ENCODE results near the gene BTN3A1. TPM values are rescaled to one million over a fixed set of nuclear protein-coding genes. Genes with fewer than 3 reads are reported as not detected.

BTN3A1 gene
- polyA plus RNA-seq (31.3 and 38.2 TPM in 2 replicates), polyA minus RNA-seq (23.9 and 32.6 TPM in 2 replicates)

GRCh38 chr6:26401987-26402658 lies at the start of gene BTN3A1:
Gene BTN3A1, plus strand, starts transcription at chr6:26402275. Its CDS starts 3,289 bp downstream, at chr6:26405564.
- H3K27ac ChIP-seq (ENCODE audit: low read length), result peak within 1 kb of the TSS; percentile 72

GRCh38 chr6:26352315-26352714 lies 49.8 kb upstream of the BTN3A1 start:
- no peak overlapping the region for H3K9ac ChIP-seq (ENCODE audit: low read length)
- H3K79me2 ChIP-seq (replicated peaks; ENCODE audit: insufficient read depth, low read length), result no peaks in the 10 kb centered on the region
- no peaks in the 10 kb centered on the region for H3K9me3 ChIP-seq (ENCODE audit: low read length)
- no peak overlapping the region for H3K4me2 ChIP-seq (ENCODE audit: low read length)
- H3K27me3 ChIP-seq (ENCODE audit: insufficient read depth, low read depth, low read length), result no peaks in the 10 kb centered on the region
- no peaks in the 10 kb centered on the region for H4K20me1 ChIP-seq (ENCODE audit: insufficient read depth)
- H3K4me3 ChIP-seq (ENCODE audit: low read length), result no peak overlapping the region
- no peak overlapping the region for H2AFZ ChIP-seq (ENCODE audit: low read depth, low read length)
- H3K27ac ChIP-seq (ENCODE audit: low read length), result no peak overlapping the region
- H3F3A ChIP-seq (ENCODE audit: insufficient read depth, low read length, poor library complexity, severe bottlenecking), result no peaks in the 10 kb centered on the region
- no peaks in the 10 kb centered on the region for H3K36me3 ChIP-seq (ENCODE audit: insufficient read depth, low read length)
- no peaks in the 10 kb centered on the region for H3K9me2 ChIP-seq (ENCODE audit: insufficient read depth, low read length)
- TF ChIP-seq SMC3 (conservative IDR thresholded peaks at IDR 0.05; ENCODE audit: poor library complexity) (no peak), RAD21 (conservative IDR thresholded peaks at IDR 0.05) (no peak), MXI1 (conservative IDR thresholded peaks at IDR 0.05; ENCODE audit: poor library complexity, severe bottlenecking) (no peak), POLR2AphosphoS5 (IDR thresholded peaks at IDR 0.05) (no peak), EZH2 (IDR thresholded peaks at IDR 0.05; ENCODE audit: borderline replicate concordance, insufficient read depth, low read length, poor library complexity, severe bottlenecking) (no peak), EP300 (conservative IDR thresholded peaks at IDR 0.05; ENCODE audit: poor library complexity, severe bottlenecking) (no peak), TAF1 (IDR thresholded peaks at IDR 0.05; ENCODE audit: low read depth) (no peak), CTCF (IDR thresholded peaks at IDR 0.05; ENCODE audit: poor library complexity, severe bottlenecking) (no peak)

More at GRCh38 chr6:26401987-26402658, at the start of gene BTN3A1:
- Histone ChIP-seq H3K9me2 (ENCODE audit: insufficient read depth, low read length) (no peaks in the 10 kb centered on the region), H3K27me3 (ENCODE audit: insufficient read depth, low read depth, low read length) (no peaks in the 10 kb centered on the region), H4K20me1 (ENCODE audit: insufficient read depth) (no peaks in the 10 kb centered on the region), H3K4me3 (ENCODE audit: low read length) (peak within 1 kb of the TSS; percentile 67), H3K36me3 (ENCODE audit: insufficient read depth, low read length) (no peaks in the 10 kb centered on the region), H3F3A (ENCODE audit: insufficient read depth, low read length, poor library complexity, severe bottlenecking) (no peaks in the 10 kb centered on the region), H2AFZ (ENCODE audit: low read depth, low read length) (peak within 1 kb of the TSS; percentile 62), H3K9me3 (ENCODE audit: low read length) (no peaks in the 10 kb centered on the region), H3K4me2 (ENCODE audit: low read length) (peak within 1 kb of the TSS; percentile 40), H3K9ac (ENCODE audit: low read length) (peak within 1 kb of the TSS; percentile 67), H3K79me2 (replicated peaks; ENCODE audit: insufficient read depth, low read length) (no peaks in the 10 kb centered on the region)
- TF ChIP-seq POLR2AphosphoS5 (IDR thresholded peaks at IDR 0.05), result no peak
- TF ChIP-seq TAF1 (IDR thresholded peaks at IDR 0.05; ENCODE audit: low read depth), result no peak
- TF ChIP-seq EZH2 (IDR thresholded peaks at IDR 0.05; ENCODE audit: borderline replicate concordance, insufficient read depth, low read length, poor library complexity, severe bottlenecking), result no peak
- peak; percentile 63 for TF ChIP-seq MXI1 (conservative IDR thresholded peaks at IDR 0.05; ENCODE audit: poor library complexity, severe bottlenecking)
- no peak for TF ChIP-seq CTCF (IDR thresholded peaks at IDR 0.05; ENCODE audit: poor library complexity, severe bottlenecking)
- no peak for TF ChIP-seq RAD21 (conservative IDR thresholded peaks at IDR 0.05)
- peak; percentile 37 for TF ChIP-seq REST (IDR thresholded peaks at IDR 0.05; ENCODE audit: borderline replicate concordance)
- no peak for TF ChIP-seq EP300 (conservative IDR thresholded peaks at IDR 0.05; ENCODE audit: poor library complexity, severe bottlenecking)
- TF ChIP-seq SMC3 (conservative IDR thresholded peaks at IDR 0.05; ENCODE audit: poor library complexity), result no peak

Measured in neural cell (in vitro differentiated cells).